T47D (cell line): ENCODE results near the gene ANKRD1.
A peak's percentile ranks its signal among the peaks of the same experiment; 100 is the strongest.
"Not testable (repeated sequence)": the region's sequence is repeated elsewhere in the genome, so short reads cannot be mapped to it uniquely, and the experiment has no call there.

Experiments used
- DNase-seq, 2 experiments: peaks; one replicate each; pipeline versions ENCODE4 v3.0.0 to v3.0.0-alpha.2; 2011 to 2012; ENCODE audit warnings: low read depth in 1 of 2, low spot score in 1 of 2
- JUND ChIP-seq: IDR thresholded peaks from 2 replicates; pipeline ENCODE4 v1.6.1; 2012; ENCODE audit warnings: low read depth
- in situ Hi-C: cut with HindIII; loops from 2 replicates; pipeline ENCODE4 v1.10.0; 2016; ENCODE audit warnings: low sequenced_read_pairs, low pct_unique_long_range_greater_than_20kb

Gene ANKRD1

DNA sequence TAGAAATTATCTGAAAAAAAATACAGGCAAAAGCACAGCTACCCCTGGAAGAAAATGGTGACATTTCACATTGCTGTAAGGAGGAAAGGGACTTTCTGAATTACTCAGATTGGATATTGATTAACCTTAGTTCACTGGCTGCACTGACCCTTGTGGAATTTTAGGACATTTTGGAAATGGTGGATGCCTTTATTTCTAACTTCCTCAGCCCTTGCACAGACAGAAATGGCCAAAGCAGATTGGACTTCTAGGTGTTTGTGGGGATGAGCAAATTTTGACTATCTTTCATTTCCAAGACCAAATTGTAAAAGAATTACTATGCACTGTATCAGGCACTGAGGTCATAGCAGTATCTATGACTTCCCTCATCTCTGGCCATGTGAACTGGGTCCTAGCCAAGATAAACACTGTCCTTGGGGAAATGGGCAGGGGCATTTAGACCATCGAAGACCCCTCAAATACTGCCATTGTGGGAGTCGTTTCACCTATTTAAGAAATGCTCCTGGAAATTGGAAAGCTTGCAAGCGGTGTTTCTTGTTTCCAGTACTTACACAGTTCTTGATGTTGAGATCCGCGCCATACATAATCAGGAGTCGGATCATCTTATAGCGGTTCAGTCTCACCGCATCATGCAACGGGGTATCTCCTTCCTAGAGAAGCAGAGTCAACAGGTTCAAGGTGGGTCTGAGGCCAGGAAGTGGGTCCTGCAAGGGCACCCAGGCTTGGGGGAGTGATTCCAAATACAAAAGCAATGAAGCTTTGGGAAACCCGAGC, 5.7 kb downstream of the ANKRD1 start:
- in situ Hi-C loops, result no loop called here
- no peak for TF ChIP-seq JUND
- no peak for DNase-seq

DNA sequence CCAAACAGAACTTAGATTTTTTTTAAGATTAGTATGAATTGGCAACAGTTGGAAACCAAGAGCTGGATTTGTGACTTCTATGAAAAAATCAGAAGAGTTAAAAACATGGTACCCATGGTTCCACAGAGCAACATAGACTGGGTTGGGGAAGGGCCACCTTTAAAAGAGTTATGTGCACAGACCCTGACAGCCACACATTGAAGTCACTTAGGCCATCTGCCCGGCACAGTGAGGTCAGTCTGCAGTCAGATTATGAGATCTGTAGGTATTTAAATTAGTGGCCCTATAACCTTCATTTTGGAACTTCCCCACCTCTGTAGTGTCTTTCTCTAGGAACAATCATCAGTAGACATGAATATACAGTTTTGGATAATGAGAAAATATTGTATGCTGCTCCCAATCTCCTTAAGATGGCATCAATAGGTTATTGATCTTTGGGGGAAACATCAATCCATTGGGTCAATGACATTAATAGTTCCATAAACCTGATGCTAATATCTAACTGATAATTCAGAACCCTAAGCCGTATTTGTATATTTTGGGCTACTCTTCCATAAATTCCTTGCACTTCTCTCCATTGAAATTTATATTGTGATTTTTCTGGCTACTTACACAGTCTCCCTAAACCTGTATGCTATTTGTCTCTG, 7.0 kb downstream of the ANKRD1 start:
- TF ChIP-seq JUND, result no peak
- DNase-seq, result no peak
- in situ Hi-C loops, result no loop called here

DNA sequence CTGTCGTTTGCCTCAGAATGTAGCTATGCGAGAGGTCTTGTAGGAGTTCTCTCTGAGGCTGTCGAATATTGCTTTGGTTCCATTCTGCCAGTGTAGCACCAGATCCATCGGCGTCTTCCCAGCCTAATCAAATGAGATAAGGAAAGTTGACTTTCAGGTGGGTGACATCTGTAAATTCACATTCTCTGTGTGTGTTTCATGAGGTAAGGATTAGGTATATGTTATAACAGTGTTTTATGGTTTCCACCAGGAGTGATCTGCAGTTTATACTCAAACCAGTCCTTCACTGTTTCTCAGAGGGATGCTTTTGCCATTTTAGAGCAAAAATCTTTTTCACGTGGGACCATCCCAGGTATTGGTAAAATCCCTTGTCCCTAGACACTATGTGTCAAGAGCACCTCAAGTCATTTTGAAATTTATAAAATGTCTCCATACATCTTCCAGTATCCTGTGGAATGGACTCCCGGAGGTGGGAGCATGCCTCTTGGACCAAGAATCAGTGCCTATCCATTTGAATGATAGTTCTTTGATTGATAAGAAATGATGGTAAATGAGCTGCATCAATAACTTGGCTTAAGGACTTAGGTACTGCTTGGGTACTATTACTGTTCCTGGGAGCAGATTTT, 7.9 kb downstream of the ANKRD1 start:
- TF ChIP-seq JUND, result no peak
- DNase-seq, result no peak
- in situ Hi-C loops, result no loop called here

GRCh38 chr10:90912174-90912573, 8.7 kb downstream of the ANKRD1 start:
- DNase-seq, result no peak
- in situ Hi-C loops, result no loop called here
- TF ChIP-seq JUND, result no peak

DNA sequence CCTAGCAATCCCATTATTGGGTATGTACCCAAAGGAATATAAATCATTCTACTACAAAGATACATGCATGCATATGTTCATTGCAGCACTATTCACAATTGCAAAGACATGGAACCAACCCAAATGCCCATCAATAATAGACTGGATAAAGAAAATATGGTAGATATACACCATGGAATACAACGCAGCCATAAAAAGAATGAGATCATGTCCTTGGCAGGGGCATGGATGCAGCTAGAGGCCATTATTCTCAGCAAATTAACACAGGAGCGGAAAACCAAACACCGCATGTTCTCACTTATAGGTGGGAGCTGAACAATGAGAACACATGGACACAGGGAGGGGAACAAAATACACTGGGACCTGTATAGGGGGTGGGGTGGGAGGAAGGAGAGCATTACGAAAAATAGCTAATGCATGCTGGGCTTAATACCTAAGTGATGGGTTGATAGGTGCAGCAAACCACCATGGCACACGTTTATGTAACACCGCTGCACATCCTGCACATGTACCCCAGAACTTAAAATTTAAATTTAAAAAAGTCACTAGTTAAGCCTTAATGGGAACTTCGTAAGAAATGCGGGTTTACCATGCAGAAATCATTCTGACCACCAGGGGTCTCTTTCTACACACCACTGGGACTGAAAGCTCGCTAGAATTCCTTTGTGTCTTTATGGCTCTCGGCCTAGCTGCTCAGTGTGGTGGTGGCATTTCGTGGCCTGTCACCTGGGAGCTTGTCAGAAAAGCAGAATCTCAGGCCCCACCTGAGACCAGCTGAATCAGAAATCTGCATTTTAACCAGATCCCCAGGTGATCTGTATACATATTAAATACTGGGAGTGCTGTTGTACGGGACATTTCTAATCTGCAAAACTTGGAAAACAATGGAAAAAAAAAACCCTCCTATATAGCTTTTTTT, 9.5 kb downstream of the ANKRD1 start:
- DNase-seq, result peak; percentile 50 to 89
- in situ Hi-C loops, result no loop called here

DNA sequence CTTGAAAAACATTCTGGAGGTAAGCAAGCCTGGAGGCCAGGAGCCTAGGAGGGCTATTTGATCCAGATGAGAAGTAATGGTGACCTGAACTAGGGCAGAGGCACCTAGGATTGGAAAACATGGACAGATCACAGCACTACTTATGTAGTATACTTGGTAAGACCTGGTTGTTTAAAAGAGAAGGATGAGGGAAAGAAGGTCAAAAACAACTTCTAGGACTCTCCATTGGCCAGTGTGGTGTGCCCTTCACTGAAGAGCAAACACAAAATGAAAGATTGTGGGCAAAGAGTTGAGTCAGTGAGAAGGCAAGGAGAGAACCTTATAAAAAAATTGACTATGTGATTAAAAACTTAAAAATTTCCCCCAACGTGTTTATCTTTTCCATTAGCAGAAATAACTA, 14.3 kb downstream of the ANKRD1 start:
- DNase-seq, result no peak
- in situ Hi-C loops, result no loop called here

More for the DNA sequence above, 9.5 kb downstream of the ANKRD1 start:
- TF ChIP-seq JUND, result no peak

GRCh38 chr10:90905925-90906324, 15.0 kb downstream of the ANKRD1 start:
- TF ChIP-seq JUND, result no peak
- in situ Hi-C loops, result no loop called here
- DNase-seq, result no peak

More for the DNA sequence above, 14.3 kb downstream of the ANKRD1 start:
- no peak for TF ChIP-seq JUND

DNA sequence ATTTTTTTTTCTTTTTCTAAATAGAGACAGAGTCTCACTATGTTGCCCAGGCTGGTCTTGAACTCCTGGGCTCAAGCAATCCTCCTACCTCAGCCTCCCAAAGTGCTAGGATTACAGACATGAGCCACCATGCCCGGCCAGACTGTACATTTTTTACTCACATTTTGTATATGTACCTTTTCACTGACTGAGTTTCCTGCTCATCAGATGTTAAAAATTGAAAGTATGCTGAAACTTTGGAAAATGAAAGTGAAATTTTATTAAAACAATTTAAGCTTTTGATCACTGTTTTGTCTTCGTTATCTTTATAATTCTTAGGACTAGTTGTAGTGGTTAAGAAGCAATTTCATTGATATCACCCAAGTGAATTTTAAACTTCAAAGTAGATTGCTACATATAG, 24.0 kb downstream of the ANKRD1 start:
- in situ Hi-C loops, DNase-seq: not testable (repeated sequence)

DNA sequence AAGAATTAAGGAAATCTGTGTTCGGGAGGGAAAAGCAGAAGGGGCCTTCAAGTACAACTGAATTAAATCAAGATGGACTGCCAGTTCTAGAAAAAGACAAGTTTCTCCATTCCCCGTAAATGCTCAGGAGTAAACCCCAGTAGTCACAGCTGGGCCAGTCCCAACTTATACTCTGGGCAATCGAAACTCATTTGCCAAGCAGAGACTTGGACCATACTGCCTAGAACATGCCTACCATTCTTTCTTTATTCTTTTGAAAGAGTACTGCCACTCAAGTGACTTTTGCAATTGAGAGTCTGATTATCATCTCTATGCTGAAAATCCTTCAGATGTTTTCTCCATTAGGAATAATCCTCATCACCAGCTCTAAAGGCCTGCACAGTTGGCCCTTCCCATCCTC, 27.7 kb downstream of the ANKRD1 start:
- in situ Hi-C loops, result no loop called here
- DNase-seq, result no peak
- no peak for TF ChIP-seq JUND

DNA sequence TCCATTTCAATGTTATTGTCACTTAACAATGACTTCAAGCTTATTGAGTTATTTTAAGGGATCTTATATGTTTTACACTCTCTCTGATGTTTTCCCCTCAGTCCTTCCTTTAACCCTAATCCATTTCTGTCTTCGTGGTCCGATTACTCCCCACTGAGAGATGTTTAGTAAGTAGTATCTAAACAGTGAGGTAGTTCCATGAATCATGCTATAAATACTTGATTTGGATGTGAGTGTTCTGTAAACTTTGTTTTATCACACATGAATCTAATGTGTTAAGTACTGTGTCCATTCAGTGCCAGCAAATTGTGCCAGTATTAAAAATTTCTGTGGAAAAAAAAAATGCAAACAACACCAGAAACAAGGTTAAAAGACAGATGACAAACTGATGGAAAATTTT, 30.5 kb downstream of the ANKRD1 start:
- no peak for TF ChIP-seq JUND
- DNase-seq, result no peak
- in situ Hi-C loops, result no loop called here

GRCh38 chr10:90889636-90890035, 31.3 kb downstream of the ANKRD1 start:
- in situ Hi-C loops, result no loop called here
- TF ChIP-seq JUND, result no peak
- DNase-seq, result no peak

DNA sequence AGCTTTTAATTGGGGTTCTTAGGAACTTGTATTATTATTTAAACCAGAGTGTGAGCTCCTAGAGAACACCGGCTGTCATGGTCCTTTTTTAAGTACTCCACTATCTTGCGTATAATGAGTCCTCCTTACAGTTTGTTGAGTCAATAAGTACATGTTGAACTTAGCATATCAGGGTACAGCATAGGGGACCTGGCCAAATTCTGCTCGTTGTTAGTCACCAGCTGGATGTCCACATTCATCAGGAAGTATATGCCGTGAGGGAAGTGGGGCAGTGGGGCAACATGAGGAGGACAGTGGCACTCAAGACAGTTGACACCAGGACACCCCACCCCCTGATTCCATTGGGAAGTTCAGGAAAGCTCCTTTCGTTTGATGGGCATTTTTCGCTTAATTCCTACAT, 32.5 kb downstream of the ANKRD1 start:
- no peak for TF ChIP-seq JUND
- no peak for DNase-seq
- in situ Hi-C loops, result no loop called here

- TF ChIP-seq JUND, result no peak
- in situ Hi-C loops, result no loop called here
- no peak for DNase-seq
These were observed 33.3 kb downstream of the ANKRD1 start for GRCh38 chr10:90887555-90887954.
